ENCODE data around the gene MLXIP.

MLXIP gene

DNA sequence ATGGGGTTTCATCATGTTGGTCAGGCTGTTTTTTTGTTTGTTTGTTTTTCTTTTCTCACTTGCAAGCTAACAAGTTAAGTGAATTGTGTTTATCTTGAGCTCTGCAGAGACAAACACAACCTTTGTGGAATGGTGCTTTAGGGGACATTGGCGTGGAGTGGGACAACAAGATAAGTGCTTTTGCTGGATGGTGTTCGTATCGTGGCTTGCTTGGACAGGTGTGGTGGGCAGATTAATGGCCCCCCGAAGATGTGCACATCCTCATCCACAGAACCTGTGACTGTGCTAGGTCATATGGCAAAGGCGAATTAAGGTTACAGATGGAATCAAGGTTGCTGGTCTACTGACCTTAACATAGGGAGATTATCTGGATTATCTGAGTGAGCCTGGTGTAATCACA is 7.0 kb downstream of the MLXIP start:
- TF ChIP-seq TAF1 (IDR thresholded peaks at IDR 0.05; ENCODE audit: borderline replicate concordance, insufficient read depth, low read length) (no peak), SIN3A (IDR thresholded peaks at IDR 0.05; ENCODE audit: borderline replicate concordance, insufficient read depth, low read length) (no peak), POLR2AphosphoS5 (IDR thresholded peaks at IDR 0.05; ENCODE audit: low read depth, low read length) (no peak), FOXP2 (optimal IDR thresholded peaks at IDR 0.05; ENCODE audit: borderline replicate concordance, extremely low read depth, extremely low read length, insufficient read depth) (no peak)
- TF ChIP-seq, protein P1, sequence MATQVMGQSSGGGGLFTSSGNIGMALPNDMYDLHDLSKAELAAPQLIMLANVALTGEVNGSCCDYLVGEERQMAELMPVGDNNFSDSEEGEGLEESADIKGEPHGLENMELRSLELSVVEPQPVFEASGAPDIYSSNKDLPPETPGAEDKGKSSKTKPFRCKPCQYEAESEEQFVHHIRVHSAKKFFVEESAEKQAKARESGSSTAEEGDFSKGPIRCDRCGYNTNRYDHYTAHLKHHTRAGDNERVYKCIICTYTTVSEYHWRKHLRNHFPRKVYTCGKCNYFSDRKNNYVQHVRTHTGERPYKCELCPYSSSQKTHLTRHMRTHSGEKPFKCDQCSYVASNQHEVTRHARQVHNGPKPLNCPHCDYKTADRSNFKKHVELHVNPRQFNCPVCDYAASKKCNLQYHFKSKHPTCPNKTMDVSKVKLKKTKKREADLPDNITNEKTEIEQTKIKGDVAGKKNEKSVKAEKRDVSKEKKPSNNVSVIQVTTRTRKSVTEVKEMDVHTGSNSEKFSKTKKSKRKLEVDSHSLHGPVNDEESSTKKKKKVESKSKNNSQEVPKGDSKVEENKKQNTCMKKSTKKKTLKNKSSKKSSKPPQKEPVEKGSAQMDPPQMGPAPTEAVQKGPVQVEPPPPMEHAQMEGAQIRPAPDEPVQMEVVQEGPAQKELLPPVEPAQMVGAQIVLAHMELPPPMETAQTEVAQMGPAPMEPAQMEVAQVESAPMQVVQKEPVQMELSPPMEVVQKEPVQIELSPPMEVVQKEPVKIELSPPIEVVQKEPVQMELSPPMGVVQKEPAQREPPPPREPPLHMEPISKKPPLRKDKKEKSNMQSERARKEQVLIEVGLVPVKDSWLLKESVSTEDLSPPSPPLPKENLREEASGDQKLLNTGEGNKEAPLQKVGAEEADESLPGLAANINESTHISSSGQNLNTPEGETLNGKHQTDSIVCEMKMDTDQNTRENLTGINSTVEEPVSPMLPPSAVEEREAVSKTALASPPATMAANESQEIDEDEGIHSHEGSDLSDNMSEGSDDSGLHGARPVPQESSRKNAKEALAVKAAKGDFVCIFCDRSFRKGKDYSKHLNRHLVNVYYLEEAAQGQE (IDR thresholded peaks at IDR 0.05; ENCODE audit: insufficient read depth in 1 of 2, low read depth in 2 of 2, low read length in 2 of 2), result no peak

DNA sequence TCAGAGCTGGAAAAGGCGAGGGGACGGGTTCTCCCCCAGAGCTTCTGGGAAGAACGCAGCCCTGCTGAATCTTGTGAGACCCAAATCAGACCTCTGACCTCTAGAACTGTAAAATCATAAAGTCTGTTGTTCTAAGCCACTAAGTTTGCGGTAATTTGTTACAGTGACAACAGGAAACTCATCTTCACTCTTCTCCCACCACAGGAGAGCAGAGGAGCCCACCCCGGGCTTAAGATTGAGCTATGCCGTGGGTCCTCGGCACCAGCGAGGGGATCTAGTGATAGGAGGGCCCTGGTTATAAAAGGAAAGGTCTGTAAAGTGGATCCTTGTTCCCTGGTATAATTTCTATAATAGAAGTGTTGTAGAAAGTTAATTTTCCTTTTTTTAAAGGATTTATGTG is 7.6 kb downstream of the MLXIP start:
- no peak for TF ChIP-seq POLR2AphosphoS5 (IDR thresholded peaks at IDR 0.05; ENCODE audit: low read depth, low read length)
- TF ChIP-seq TAF1 (IDR thresholded peaks at IDR 0.05; ENCODE audit: borderline replicate concordance, insufficient read depth, low read length), result no peak
- TF ChIP-seq, protein P1 (IDR thresholded peaks at IDR 0.05; ENCODE audit: insufficient read depth in 1 of 2, low read depth in 2 of 2, low read length in 2 of 2), result no peak
- no peak for TF ChIP-seq SIN3A (IDR thresholded peaks at IDR 0.05; ENCODE audit: borderline replicate concordance, insufficient read depth, low read length)
- no peak for TF ChIP-seq FOXP2 (optimal IDR thresholded peaks at IDR 0.05; ENCODE audit: borderline replicate concordance, extremely low read depth, extremely low read length, insufficient read depth)

DNA sequence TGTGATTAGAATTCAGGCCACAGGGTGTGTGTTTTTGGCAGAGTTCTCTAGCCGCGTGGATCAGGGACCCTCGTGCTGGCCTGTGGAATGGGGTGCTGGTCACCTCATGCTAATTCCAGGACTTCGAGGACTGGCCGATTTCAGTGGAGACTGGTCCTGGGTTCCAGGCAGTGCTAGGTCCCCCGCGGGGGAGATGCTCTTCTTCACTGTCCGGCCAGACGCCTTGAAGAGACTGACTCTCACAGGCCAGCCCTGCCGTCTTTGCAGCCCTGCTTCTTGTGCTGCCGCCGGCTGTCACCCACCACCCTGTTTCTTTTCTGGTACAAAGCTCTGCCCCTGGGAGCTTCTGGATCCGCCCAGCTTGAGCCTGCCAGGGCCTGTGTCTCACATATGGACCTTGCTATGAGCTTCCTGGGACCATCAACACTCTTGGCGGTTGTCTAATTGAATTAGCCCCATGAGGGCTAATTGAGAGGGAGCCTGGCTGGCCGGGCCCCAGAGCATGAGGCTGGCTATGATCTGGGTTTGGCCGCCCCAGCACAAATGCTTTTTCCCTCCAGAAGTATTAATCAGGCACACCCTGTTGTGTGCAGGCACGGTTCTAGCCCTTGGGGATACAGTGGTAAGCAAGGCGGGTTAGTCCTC is 8.2 kb downstream of the MLXIP start:
- TF ChIP-seq FOXP2 (optimal IDR thresholded peaks at IDR 0.05; ENCODE audit: borderline replicate concordance, extremely low read depth, extremely low read length, insufficient read depth), result no peak
- TF ChIP-seq SIN3A (IDR thresholded peaks at IDR 0.05; ENCODE audit: borderline replicate concordance, insufficient read depth, low read length), result no peak
- TF ChIP-seq POLR2AphosphoS5 (IDR thresholded peaks at IDR 0.05; ENCODE audit: low read depth, low read length), result no peak
- TF ChIP-seq, protein P1 (IDR thresholded peaks at IDR 0.05; ENCODE audit: insufficient read depth in 1 of 2, low read depth in 2 of 2, low read length in 2 of 2), result no peak
- TF ChIP-seq TAF1 (IDR thresholded peaks at IDR 0.05; ENCODE audit: borderline replicate concordance, insufficient read depth, low read length), result no peak

DNA sequence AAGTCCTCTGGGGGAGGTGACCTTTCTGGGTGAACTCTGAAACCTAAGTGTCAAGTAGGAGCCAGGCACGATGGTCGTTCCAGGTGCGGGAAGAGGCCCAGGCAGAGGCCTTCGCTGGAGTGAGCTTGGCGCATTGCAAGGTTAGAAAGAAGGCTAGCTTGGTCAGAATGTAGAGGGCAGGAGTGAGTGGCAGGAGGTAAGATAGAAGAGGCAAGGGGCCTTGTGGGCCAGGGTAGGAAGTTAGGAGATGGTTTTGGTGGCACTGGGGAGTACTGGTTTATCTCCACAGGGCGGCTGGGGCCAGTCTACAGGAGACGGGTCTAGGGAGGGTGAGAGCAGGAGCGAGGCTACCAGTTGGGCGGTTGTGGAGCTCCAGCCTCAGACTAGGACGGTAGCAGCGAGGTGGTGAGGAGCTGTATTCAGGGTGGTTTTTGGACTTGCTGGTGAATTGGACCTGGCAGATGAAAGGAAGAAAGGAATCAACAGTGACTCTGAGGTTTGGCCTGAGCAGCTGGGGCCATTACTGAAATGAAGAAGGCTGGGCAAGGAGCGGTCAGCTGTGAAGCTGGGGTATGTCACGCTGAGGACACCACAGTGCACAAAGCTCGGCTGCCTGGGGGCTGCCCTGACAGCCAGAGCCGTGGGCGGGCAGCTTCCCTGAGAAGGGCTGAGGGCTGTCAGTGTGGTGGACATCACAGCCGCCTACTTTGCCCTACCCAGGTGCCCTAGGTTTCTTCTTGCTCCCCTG is 9.0 kb downstream of the MLXIP start:
- TF ChIP-seq FOXP2 (optimal IDR thresholded peaks at IDR 0.05; ENCODE audit: borderline replicate concordance, extremely low read depth, extremely low read length, insufficient read depth) (no peak), SIN3A (IDR thresholded peaks at IDR 0.05; ENCODE audit: borderline replicate concordance, insufficient read depth, low read length) (no peak), POLR2AphosphoS5 (IDR thresholded peaks at IDR 0.05; ENCODE audit: low read depth, low read length) (no peak), TAF1 (IDR thresholded peaks at IDR 0.05; ENCODE audit: borderline replicate concordance, insufficient read depth, low read length) (no peak)
- TF ChIP-seq, protein P1 (IDR thresholded peaks at IDR 0.05; ENCODE audit: insufficient read depth in 1 of 2, low read depth in 2 of 2, low read length in 2 of 2), result no peak

Data from PFSK-1 (cell line).